HCT116 (cell line): ENCODE measurements around the gene SC5D. TPM values are rescaled to one million over a fixed set of nuclear protein-coding genes. Genes with fewer than 3 reads are reported as not detected.

Experiments used
- ATAC-seq: fragments of 200-7000 bp; cut with Tn5 transposase; 2 replicates; pipeline ENCODE4 v1.9.1; 2020; ENCODE audit warnings: mild to moderate bottlenecking, moderate library complexity
- BruUV-seq: library from RNA; stranded (reverse); fragments of 400-500 nt; replicated peaks from 2 replicates; lab custom pipeline; 2021; lab: Mats Ljungman, UMichigan
- CTCF ChIA-PET: fragments of 300-600 bp; sonication (Branson Sonifier 250); formaldehyde crosslinking; loops from one replicate; lab custom pipeline; 2021; ENCODE audit warnings: antibody characterized with exemption; lab: Charles Lee
- POLR2A ChIA-PET: fragments of 300-600, 350-600 bp; sonication (Branson Sonifier 250); formaldehyde crosslinking; loops from one replicate; lab custom pipeline; 2021; ENCODE audit warnings: antibody characterized with exemption; lab: Charles Lee
- RAD21 ChIA-PET, 2 experiments: fragments of 300-600 bp; sonication (Branson Sonifier 250); formaldehyde crosslinking; loops; one replicate each; lab custom pipeline; 2023; ENCODE audit warnings: low total read pairs in 2 of 2; ENCODE audit not compliant: uncharacterized antibody in 2 of 2, unreplicated experiment in 2 of 2, low non-redundant PET in 1 of 2; lab: Charles Lee
- DNase-seq: peaks from one replicate; pipeline ENCODE4 v3.0.0-alpha.2; 2010; ENCODE audit warnings: low read depth, low spot score
- H2AFZ ChIP-seq: fragments of 200-600 bp; shearing (Covaris generic), sonication (generic); 2 replicates; pipeline ENCODE4 v1.6.1; 2017; ENCODE audit warnings: low read depth, mixed run types, mixed read lengths, antibody characterized with exemption, low read length; ENCODE audit not compliant: poor library complexity, severe bottlenecking
- H3K27ac ChIP-seq: 2 replicates; pipeline ENCODE4 v1.5.1; 2012; ENCODE audit warnings: low read depth, low read length
- H3K27me3 ChIP-seq: fragments of 200-600 bp; sonication (generic); 2 replicates; pipeline ENCODE4 v1.6.1; 2016; ENCODE audit warnings: mixed run types, low read length, mixed read lengths; ENCODE audit not compliant: insufficient read depth
- H3K36me3 ChIP-seq, 2 experiments: fragments of 200-500 bp in 1 of 2; fragments of 200-600 bp in 1 of 2; sonication (Bioruptor generic) in 1 of 2; sonication (generic) in 1 of 2; 2 replicates each; pipeline versions ENCODE4 v1.5.1 to v1.6.1; 2014 to 2016; ENCODE audit warnings: low read length in 2 of 2, inconsistent platforms in 1 of 2, mixed read lengths in 1 of 2, mixed run types in 1 of 2; ENCODE audit not compliant: insufficient read depth in 2 of 2, control insufficient read depth in 1 of 2
- H3K4me1 ChIP-seq, 2 experiments: fragments of 200-600 bp in 1 of 2; sonication (generic) in 1 of 2; 2 replicates each; pipeline versions ENCODE4 v1.5.1 to v1.6.1; 2012 to 2017; ENCODE audit warnings: low read length in 2 of 2, inconsistent platforms in 1 of 2, mild to moderate bottlenecking in 1 of 2, mixed read lengths in 1 of 2, mixed run types in 1 of 2, moderate library complexity in 1 of 2; ENCODE audit not compliant: insufficient read depth in 2 of 2, control insufficient read depth in 1 of 2
- H3K4me2 ChIP-seq: fragments of 200-600 bp; sonication (generic); 2 replicates; pipeline ENCODE4 v1.6.1; 2017; ENCODE audit warnings: mixed run types, low read length, mixed read lengths
- H3K4me3 ChIP-seq, 2 experiments: fragments of 200-600 bp in 1 of 2; sonication (generic) in 1 of 2; replicated peaks in 1 of 2; 2 replicates each; pipeline ENCODE4 v1.5.1; 2011 to 2016; ENCODE audit warnings: low read length in 2 of 2, control low read depth in 1 of 2, low read depth in 1 of 2, mild to moderate bottlenecking in 1 of 2, mixed read lengths in 1 of 2, mixed run types in 1 of 2
- H3K79me2 ChIP-seq: fragments of 200-600 bp; sonication (generic); 2 replicates; pipeline ENCODE4 v1.6.1; 2017; ENCODE audit warnings: mild to moderate bottlenecking, mixed run types, low read length, moderate library complexity, mixed read lengths; ENCODE audit not compliant: insufficient read depth
- H3K9ac ChIP-seq: fragments of 200-600 bp; sonication (generic); 2 replicates; pipeline ENCODE4 v1.6.1; 2016; ENCODE audit warnings: low read length, mixed read lengths
- H3K9me2 ChIP-seq: fragments of 200-600 bp; sonication (generic), shearing (Covaris generic); 2 replicates; pipeline ENCODE4 v1.6.1; 2017; ENCODE audit warnings: mixed run types, mild to moderate bottlenecking, moderate library complexity; ENCODE audit not compliant: insufficient read depth
- H3K9me3 ChIP-seq, 2 experiments: fragments of 200-500 bp in 1 of 2; fragments of 200-600 bp in 1 of 2; sonication (Bioruptor generic) in 1 of 2; sonication (generic) in 1 of 2; 2 replicates each; pipeline ENCODE4 v1.6.1; 2014 to 2017; ENCODE audit warnings: low read length in 2 of 2, mixed read lengths in 2 of 2, inconsistent platforms in 1 of 2, low read depth in 1 of 2, mild to moderate bottlenecking in 1 of 2, mixed run types in 1 of 2, moderate library complexity in 1 of 2; ENCODE audit not compliant: control insufficient read depth in 1 of 2, insufficient read depth in 1 of 2
- H4K20me1 ChIP-seq: fragments of 200-600 bp; sonication (generic), shearing (Covaris generic); 2 replicates; pipeline ENCODE4 v1.6.1; 2017; ENCODE audit warnings: mixed run types, mild to moderate bottlenecking, moderate library complexity; ENCODE audit not compliant: insufficient read depth
- EZH2phosphoT487 ChIP-seq: fragments of 200-600 bp; IDR thresholded peaks from 2 replicates; pipeline ENCODE4 v1.6.1; 2018; ENCODE audit warnings: antibody characterized with exemption, borderline replicate concordance
- FOSL1 ChIP-seq: IDR thresholded peaks from 2 replicates; pipeline ENCODE4 v1.6.1; 2012; ENCODE audit warnings: low read depth
- POLR2AphosphoS5 ChIP-seq: IDR thresholded peaks from 2 replicates; pipeline ENCODE4 v1.6.1; 2011; ENCODE audit warnings: mild to moderate bottlenecking, low read depth, low read length, moderate library complexity
- SIN3A ChIP-seq: IDR thresholded peaks from 2 replicates; pipeline ENCODE4 v1.6.1; 2012; ENCODE audit warnings: low read depth
- SP1 ChIP-seq: IDR thresholded peaks from 2 replicates; pipeline ENCODE4 v1.6.1; 2012; ENCODE audit warnings: low read depth
- SRF ChIP-seq: IDR thresholded peaks from 2 replicates; pipeline ENCODE4 v1.6.1; 2012; ENCODE audit warnings: low read depth
- TCF7L2 ChIP-seq: IDR thresholded peaks from 2 replicates; pipeline ENCODE4 v1.7.0; 2011; ENCODE audit warnings: borderline replicate concordance, inconsistent platforms; ENCODE audit not compliant: insufficient read depth, insufficient read length; ENCODE audit errors: extremely low read depth
- intact Hi-C: fragments of 100-400 bp; cut with micrococcal nuclease; formaldehyde crosslinking; loops from 2 replicates; pipeline ENCODE4 v1.10.0; 2022
- total RNA-seq: library from RNA; stranded (reverse); gene quantifications from one replicate; pipeline ENCODE4 v1.2.1, GENCODE V29; 2021; ENCODE audit not compliant: unreplicated experiment
- TF ChIP-seq, protein P1 (sequence below): IDR thresholded peaks from 2 replicates; pipeline ENCODE4 v1.6.1; 2012; ENCODE audit warnings: low read depth
- TF ChIP-seq, protein P2 (sequence below): IDR thresholded peaks from 2 replicates; pipeline ENCODE4 v1.6.1; 2012

Gene SC5D
- total RNA-seq, 1 experiment from 2014 or later: 24.1 TPM

DNA sequence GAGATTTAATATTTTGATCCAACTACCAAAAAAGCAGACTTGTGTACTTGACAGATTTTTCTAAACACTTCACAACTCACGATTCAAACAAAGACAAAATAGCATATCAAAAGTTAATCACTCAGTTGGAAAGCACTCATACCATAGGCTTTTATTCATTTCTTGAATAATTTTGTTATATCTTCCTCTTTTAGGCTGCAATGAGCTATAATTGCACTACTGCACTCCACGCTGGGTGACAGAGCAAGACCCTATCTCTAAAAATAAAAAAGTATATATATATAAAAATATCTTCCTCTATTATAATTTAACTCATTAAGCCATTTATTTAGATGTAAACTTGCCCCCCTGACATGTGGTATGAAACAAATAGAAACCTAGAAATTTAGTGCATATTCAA lies 19.9 kb downstream of the SC5D start:
- Histone ChIP-seq H2AFZ (no peak overlapping the region), H3K4me3 (no peak overlapping the region), H3K79me2 (no peaks in the 10 kb centered on the region), H3K27me3 (no peaks in the 10 kb centered on the region), H4K20me1 (no peaks in the 10 kb centered on the region), H3K9me2 (no peaks in the 10 kb centered on the region; the same call in 1 of the 2 replicates), H3K4me1 (no peaks in the 10 kb centered on the region), H3K9me3 (no peaks in the 10 kb centered on the region), H3K36me3 (peaks cover 2 to 3% of the 10 kb centered on the region in 2 experiments; a peak in 1 of 4 replicates), H3K4me2 (no peak overlapping the region), H3K27ac (no peak overlapping the region), H3K9ac (no peak overlapping the region)
- TF ChIP-seq POLR2AphosphoS5 (no peak), FOSL1 (no peak), SRF (no peak), SIN3A (no peak), EZH2phosphoT487 (no peak), SP1 (no peak), TCF7L2 (no peak)
- TF ChIP-seq, protein P1, sequence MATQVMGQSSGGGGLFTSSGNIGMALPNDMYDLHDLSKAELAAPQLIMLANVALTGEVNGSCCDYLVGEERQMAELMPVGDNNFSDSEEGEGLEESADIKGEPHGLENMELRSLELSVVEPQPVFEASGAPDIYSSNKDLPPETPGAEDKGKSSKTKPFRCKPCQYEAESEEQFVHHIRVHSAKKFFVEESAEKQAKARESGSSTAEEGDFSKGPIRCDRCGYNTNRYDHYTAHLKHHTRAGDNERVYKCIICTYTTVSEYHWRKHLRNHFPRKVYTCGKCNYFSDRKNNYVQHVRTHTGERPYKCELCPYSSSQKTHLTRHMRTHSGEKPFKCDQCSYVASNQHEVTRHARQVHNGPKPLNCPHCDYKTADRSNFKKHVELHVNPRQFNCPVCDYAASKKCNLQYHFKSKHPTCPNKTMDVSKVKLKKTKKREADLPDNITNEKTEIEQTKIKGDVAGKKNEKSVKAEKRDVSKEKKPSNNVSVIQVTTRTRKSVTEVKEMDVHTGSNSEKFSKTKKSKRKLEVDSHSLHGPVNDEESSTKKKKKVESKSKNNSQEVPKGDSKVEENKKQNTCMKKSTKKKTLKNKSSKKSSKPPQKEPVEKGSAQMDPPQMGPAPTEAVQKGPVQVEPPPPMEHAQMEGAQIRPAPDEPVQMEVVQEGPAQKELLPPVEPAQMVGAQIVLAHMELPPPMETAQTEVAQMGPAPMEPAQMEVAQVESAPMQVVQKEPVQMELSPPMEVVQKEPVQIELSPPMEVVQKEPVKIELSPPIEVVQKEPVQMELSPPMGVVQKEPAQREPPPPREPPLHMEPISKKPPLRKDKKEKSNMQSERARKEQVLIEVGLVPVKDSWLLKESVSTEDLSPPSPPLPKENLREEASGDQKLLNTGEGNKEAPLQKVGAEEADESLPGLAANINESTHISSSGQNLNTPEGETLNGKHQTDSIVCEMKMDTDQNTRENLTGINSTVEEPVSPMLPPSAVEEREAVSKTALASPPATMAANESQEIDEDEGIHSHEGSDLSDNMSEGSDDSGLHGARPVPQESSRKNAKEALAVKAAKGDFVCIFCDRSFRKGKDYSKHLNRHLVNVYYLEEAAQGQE: no peak
- TF ChIP-seq, protein P2, sequence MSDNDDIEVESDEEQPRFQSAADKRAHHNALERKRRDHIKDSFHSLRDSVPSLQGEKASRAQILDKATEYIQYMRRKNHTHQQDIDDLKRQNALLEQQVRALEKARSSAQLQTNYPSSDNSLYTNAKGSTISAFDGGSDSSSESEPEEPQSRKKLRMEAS: no peak
- no TSS peak for BruUV-seq
- ChIA-PET RAD21 (no interaction called here), CTCF (no interaction called here), POLR2A (no interaction called here)
- intact Hi-C loops: no loop called here
- DNase-seq: no peak
- ATAC-seq: no peak
